ENCODE measurements around the gene FMR1.

FMR1 gene

DNA sequence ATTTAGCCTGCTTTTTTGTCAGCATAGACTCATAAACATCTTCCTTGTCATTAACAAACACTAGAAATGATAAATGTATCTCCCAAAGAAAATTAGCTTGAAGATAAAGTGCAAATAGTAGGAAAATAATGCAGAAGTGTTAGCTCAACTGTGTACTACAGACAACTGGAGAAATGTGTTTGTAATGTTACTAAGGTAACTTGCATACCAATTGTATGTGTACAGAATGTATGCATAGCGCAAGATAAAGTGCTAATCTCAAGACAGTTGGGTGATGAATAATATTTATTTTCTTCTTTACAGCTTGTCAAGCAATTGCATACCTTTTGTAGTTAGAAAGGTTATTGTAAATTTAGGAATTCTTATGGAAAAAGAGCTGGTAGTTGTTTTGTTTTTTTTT lies 22.1 kb downstream of the FMR1 start:
- no peak for TF ChIP-seq CTCF (IDR thresholded peaks at IDR 0.05)
- Histone ChIP-seq H3K4me3 (ENCODE audit: low read depth in 1 of 2, low read length in 1 of 2) (no peak overlapping the region), H3K4me1 (ENCODE audit: control insufficient read depth in 1 of 2, insufficient read depth in 1 of 2, low read depth in 1 of 2, low read length in 1 of 2) (no peaks in the 10 kb centered on the region), H3K9me3 (no peaks in the 10 kb centered on the region), H3K27ac (no peak overlapping the region), H3K36me3 (peaks cover 67% of the 10 kb centered on the region), H3K27me3 (no peaks in the 10 kb centered on the region)

DNA sequence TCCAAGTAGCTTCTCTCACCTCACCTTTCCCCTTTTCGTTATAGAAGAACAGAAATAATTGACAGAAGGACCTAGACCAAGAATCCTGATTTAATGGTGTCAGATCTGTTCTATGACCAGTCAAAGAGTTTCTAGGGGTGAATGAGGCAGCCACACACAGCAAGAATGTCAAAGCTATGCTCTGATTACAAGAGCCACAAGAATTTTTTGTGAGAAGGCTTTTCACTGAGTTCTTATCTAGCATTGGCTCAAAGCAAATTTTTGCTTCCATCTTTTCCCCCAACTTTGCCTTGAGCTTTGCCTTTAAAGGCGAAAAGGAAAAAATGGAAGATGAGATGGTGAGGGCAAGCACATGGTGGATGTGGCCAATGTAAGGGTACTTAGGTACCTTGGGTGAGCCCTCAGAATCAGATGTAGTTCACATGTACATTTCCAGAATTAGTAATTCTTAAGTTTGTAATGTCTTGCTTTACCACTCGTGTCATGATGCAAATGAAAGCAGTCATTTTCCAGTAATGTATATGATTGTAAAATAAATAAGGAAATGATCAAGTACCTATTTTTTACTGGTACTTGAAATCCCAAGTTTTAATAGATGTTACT lies 23.5 kb downstream of the FMR1 start:
- Histone ChIP-seq H3K36me3 (peaks cover 60% of the 10 kb centered on the region), H3K27ac (no peak overlapping the region), H3K27me3 (no peaks in the 10 kb centered on the region), H3K4me1 (ENCODE audit: control insufficient read depth in 1 of 2, insufficient read depth in 1 of 2, low read depth in 1 of 2, low read length in 1 of 2) (no peaks in the 10 kb centered on the region), H3K4me3 (ENCODE audit: low read depth in 1 of 2, low read length in 1 of 2) (no peak overlapping the region), H3K9me3 (no peaks in the 10 kb centered on the region)
- no peak for TF ChIP-seq CTCF (IDR thresholded peaks at IDR 0.05)

GRCh38 chrX:147945286-147945685 lies 33.6 kb downstream of the FMR1 start:
- no peak for TF ChIP-seq CTCF (IDR thresholded peaks at IDR 0.05)
- Histone ChIP-seq H3K27me3 (no peaks in the 10 kb centered on the region), H3K9me3 (no peaks in the 10 kb centered on the region), H3K27ac (no peak overlapping the region), H3K4me3 (ENCODE audit: low read depth in 1 of 2, low read length in 1 of 2) (no peak overlapping the region), H3K36me3 (peaks cover 69% of the 10 kb centered on the region), H3K4me1 (ENCODE audit: control insufficient read depth in 1 of 2, insufficient read depth in 1 of 2, low read depth in 1 of 2, low read length in 1 of 2) (no peaks in the 10 kb centered on the region)

GRCh38 chrX:147948531-147948930 lies 36.8 kb downstream of the FMR1 start:
- Histone ChIP-seq H3K4me3 (ENCODE audit: low read depth in 1 of 2, low read length in 1 of 2) (no peak overlapping the region), H3K9me3 (no peaks in the 10 kb centered on the region), H3K27me3 (no peaks in the 10 kb centered on the region), H3K4me1 (ENCODE audit: control insufficient read depth in 1 of 2, insufficient read depth in 1 of 2, low read depth in 1 of 2, low read length in 1 of 2) (no peaks in the 10 kb centered on the region), H3K36me3 (peaks cover 48% of the 10 kb centered on the region), H3K27ac (no peak overlapping the region)
- TF ChIP-seq CTCF (IDR thresholded peaks at IDR 0.05), result no peak

DNA sequence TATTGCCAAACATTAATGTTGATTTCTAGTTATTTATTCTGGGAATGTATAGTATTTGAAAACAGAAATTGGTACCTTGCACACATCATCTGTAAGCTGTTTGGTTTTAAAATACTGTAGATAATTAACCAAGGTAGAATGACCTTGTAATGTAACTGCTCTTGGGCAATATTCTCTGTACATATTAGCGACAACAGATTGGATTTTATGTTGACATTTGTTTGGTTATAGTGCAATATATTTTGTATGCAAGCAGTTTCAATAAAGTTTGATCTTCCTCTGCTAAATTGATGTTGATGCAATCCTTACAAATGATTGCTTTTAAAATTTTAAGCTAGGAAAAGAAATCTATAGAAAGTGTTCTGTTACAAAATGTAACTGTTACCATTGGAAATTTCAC lies 38.6 kb downstream of the FMR1 start:
- H3K9me3 ChIP-seq, result no peaks in the 10 kb centered on the region
- no peak for TF ChIP-seq CTCF (IDR thresholded peaks at IDR 0.05)
- no peaks in the 10 kb centered on the region for H3K27me3 ChIP-seq
- no peak overlapping the region for H3K27ac ChIP-seq
- no peak overlapping the region for H3K4me3 ChIP-seq (ENCODE audit: low read depth in 1 of 2, low read length in 1 of 2)
- H3K4me1 ChIP-seq (ENCODE audit: control insufficient read depth in 1 of 2, insufficient read depth in 1 of 2, low read depth in 1 of 2, low read length in 1 of 2), result no peaks in the 10 kb centered on the region
- peaks cover 33% of the 10 kb centered on the region for H3K36me3 ChIP-seq

DNA sequence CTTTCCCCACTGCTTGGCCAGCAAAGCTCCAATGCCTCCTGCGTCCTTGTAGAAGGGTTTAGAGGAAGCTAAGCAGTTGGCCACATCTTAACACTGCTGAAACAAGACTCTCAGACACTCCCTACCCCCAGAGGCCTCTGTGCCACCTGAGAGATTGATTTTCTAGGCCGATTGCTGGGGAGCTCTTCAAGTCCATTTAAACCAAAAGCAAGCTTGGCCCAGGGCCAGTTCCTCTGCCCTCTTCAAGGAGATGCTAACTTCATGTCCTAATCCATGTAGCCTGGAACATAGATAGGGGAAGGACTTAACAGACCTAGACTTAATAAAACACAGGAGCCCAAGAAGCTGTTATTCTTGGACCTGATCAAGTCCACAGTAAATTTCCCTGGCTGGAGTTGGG lies 42.3 kb downstream of the FMR1 start:
- no peaks in the 10 kb centered on the region for H3K4me1 ChIP-seq (ENCODE audit: control insufficient read depth in 1 of 2, insufficient read depth in 1 of 2, low read depth in 1 of 2, low read length in 1 of 2)
- no peak overlapping the region for H3K4me3 ChIP-seq (ENCODE audit: low read depth in 1 of 2, low read length in 1 of 2)
- TF ChIP-seq CTCF (IDR thresholded peaks at IDR 0.05), result no peak

More for the DNA sequence above, 42.3 kb downstream of the FMR1 start:
- Histone ChIP-seq H3K27ac (no peak overlapping the region), H3K9me3 (no peaks in the 10 kb centered on the region), H3K36me3 (peaks cover 5% of the 10 kb centered on the region), H3K27me3 (no peaks in the 10 kb centered on the region)

Data from neutrophil (primary cell).